GM12878 (cell line): ENCODE results near the gene MPHOSPH8. TPM values are rescaled to one million over a fixed set of nuclear protein-coding genes. Genes with fewer than 3 reads are reported as not detected.

Experiments used
- ATAC-seq: fragments of 200-7000 bp; cut with Tn5 transposase; 3 replicates; pipeline ENCODE4 v1.9.1; 2020; ENCODE audit warnings: mild to moderate bottlenecking, moderate library complexity
- BruUV-seq: library from RNA; stranded (reverse); fragments of 400-500 nt; replicated peaks from 2 replicates; lab custom pipeline; 2021; lab: Mats Ljungman, UMichigan
- CTCF ChIA-PET: fragments of 300-600 bp; sonication (Branson Sonifier 250); formaldehyde crosslinking; extraction: SDS; loops from one replicate; lab custom pipeline; 2021; ENCODE audit warnings: inconsistent platforms; lab: Yijun Ruan, JAX
- POLR2A ChIA-PET: fragments of 350-600 bp; formaldehyde crosslinking; extraction: SDS; loops from one replicate; lab custom pipeline; 2021; ENCODE audit warnings: inconsistent platforms; lab: Charles Lee
- RAD21 ChIA-PET: fragments of 300-600 bp; sonication (Branson Sonifier 250); formaldehyde crosslinking; loops from one replicate; lab custom pipeline; 2023; ENCODE audit warnings: antibody characterized with exemption; ENCODE audit not compliant: unreplicated experiment; lab: Charles Lee
- SMC1A ChIA-PET: fragments of 300-600 bp; sonication (Branson Sonifier 250); formaldehyde crosslinking; loops from one replicate; lab custom pipeline; 2023; ENCODE audit not compliant: unreplicated experiment, uncharacterized antibody; lab: Charles Lee
- DNase-seq: peaks from one replicate; pipeline ENCODE4 v3.0.0-alpha.2; 2011; ENCODE audit warnings: low read depth, low spot score
- FAIRE-seq: peaks from 3 replicates; lab custom pipeline; 2011; peaks lifted over from hg19 to GRCh38; lab: Jason Lieb, UNC
- H2AFZ ChIP-seq: 2 replicates; pipeline ENCODE4 v1.6.0; 2011; ENCODE audit warnings: low read depth, low read length, control low read depth; ENCODE audit not compliant: control insufficient read depth
- H3K27ac ChIP-seq: 2 replicates; pipeline ENCODE4 v1.5.1; 2011; ENCODE audit warnings: control low read depth; ENCODE audit not compliant: control insufficient read depth, insufficient read depth
- H3K27me3 ChIP-seq, 2 experiments: replicated peaks in 1 of 2; 2 replicates each; pipeline versions ENCODE4 v1.6.0 to v1.6.1; 2011; ENCODE audit warnings: low read length in 1 of 2; ENCODE audit not compliant: control insufficient read depth in 2 of 2, insufficient read depth in 2 of 2
- H3K36me3 ChIP-seq, 2 experiments: 2 replicates each; pipeline ENCODE4 v1.5.1; 2011; ENCODE audit warnings: low read length in 1 of 2; ENCODE audit not compliant: control insufficient read depth in 2 of 2, insufficient read depth in 2 of 2
- H3K4me1 ChIP-seq: 2 replicates; pipeline ENCODE4 v1.6.1; 2011; ENCODE audit warnings: mild to moderate bottlenecking, low read length, moderate library complexity, mixed read lengths; ENCODE audit not compliant: control insufficient read depth, insufficient read depth
- H3K4me2 ChIP-seq: 2 replicates; pipeline ENCODE4 v1.6.0; 2011; ENCODE audit warnings: control low read depth; ENCODE audit not compliant: control insufficient read depth, insufficient read depth
- H3K4me3 ChIP-seq: fragments of 200-600 bp; sonication (generic); 2 replicates; pipeline ENCODE4 v1.5.1; 2016
- H3K79me2 ChIP-seq: 2 replicates; pipeline ENCODE4 v1.6.0; 2011; ENCODE audit warnings: low read length; ENCODE audit not compliant: control insufficient read depth, insufficient read depth
- H3K9ac ChIP-seq: 2 replicates; pipeline ENCODE4 v1.8.0; 2011; ENCODE audit warnings: low read length, control low read depth, mixed read lengths; ENCODE audit not compliant: control insufficient read depth, insufficient read depth
- H3K9me3 ChIP-seq: replicated peaks from 3 replicates; pipeline ENCODE4 v1.5.1; 2011; ENCODE audit warnings: mild to moderate bottlenecking, low read length; ENCODE audit not compliant: control insufficient read depth, insufficient read depth
- H4K20me1 ChIP-seq: 2 replicates; pipeline ENCODE4 v1.6.0; 2011; ENCODE audit not compliant: control insufficient read depth, insufficient read depth
- BRCA1 ChIP-seq: IDR thresholded peaks from 2 replicates; pipeline ENCODE4 v1.6.1; 2011; ENCODE audit warnings: low read depth, low read length, improper control_type of control experiment
- HDAC2 ChIP-seq: fragments of 200-600 bp; sonication (generic); IDR thresholded peaks from 2 replicates; pipeline ENCODE4 v1.6.1; 2017
- HDAC6 ChIP-seq: fragments of 200-600 bp; sonication (generic); IDR thresholded peaks from one replicate; pipeline ENCODE4 v1.8.0; 2017; ENCODE audit warnings: antibody characterized with exemption; ENCODE audit not compliant: unreplicated experiment
- IKZF2 ChIP-seq, 2 experiments: fragments of 450-650 bp; IDR thresholded peaks; 2 replicates each; pipeline ENCODE4 v1.6.1; 2017; ENCODE audit warnings: mild to moderate bottlenecking in 2 of 2, moderate library complexity in 2 of 2
- MTA3 ChIP-seq: IDR thresholded peaks from 2 replicates; pipeline ENCODE4 v1.6.1; 2012; ENCODE audit warnings: low read length, inconsistent platforms, borderline replicate concordance
- NFYA ChIP-seq: IDR thresholded peaks from 2 replicates; pipeline ENCODE4 v1.6.1; 2011; ENCODE audit warnings: low read depth, mild to moderate bottlenecking, low read length, improper control_type of control experiment, borderline replicate concordance
- NR2F1 ChIP-seq: fragments of 450-650 bp; conservative IDR thresholded peaks from 2 replicates; pipeline ENCODE4 v1.6.1; 2017; ENCODE audit warnings: mild to moderate bottlenecking
- POU2F2 ChIP-seq: IDR thresholded peaks from 3 replicates; pipeline ENCODE4 v1.6.1; 2011; ENCODE audit warnings: low read depth, mild to moderate bottlenecking, low read length, borderline replicate concordance
- RB1 ChIP-seq: fragments of 450-650 bp; formaldehyde crosslinking; IDR thresholded peaks from 2 replicates; pipeline ENCODE4 v1.6.1; 2017; ENCODE audit warnings: mild to moderate bottlenecking, borderline replicate concordance
- SIX5 ChIP-seq: IDR thresholded peaks from 2 replicates; pipeline ENCODE4 v1.6.1; 2011; ENCODE audit warnings: mild to moderate bottlenecking, low read depth, low read length, moderate library complexity; ENCODE audit not compliant: severe bottlenecking
- ZZZ3 ChIP-seq: IDR thresholded peaks from 2 replicates; pipeline ENCODE4 v1.6.1; 2011; ENCODE audit warnings: low read depth; ENCODE audit not compliant: control insufficient read depth, insufficient read length
- WGBS: methylation state at CpG from one replicate; pipeline ENCODE4 v1.1.6; 2016; ENCODE audit warnings: low lambda C conversion rate; ENCODE audit not compliant: insufficient replicate concordance, insufficient coverage; ENCODE audit errors: missing lambda C conversion rate; 5-methylcytosine and 5-hydroxymethylcytosine counted together
- in situ Hi-C: fragments of 300-500 bp; cut with MboI; formaldehyde crosslinking; loops from 9 replicates; pipeline ENCODE4 v1.14.3; 2018; ENCODE audit warnings: mixed read lengths
- intact Hi-C: fragments of 100-400 bp; cut with micrococcal nuclease; formaldehyde crosslinking; loops from one replicate; pipeline ENCODE4 v1.14.2; 2022; ENCODE audit not compliant: unreplicated experiment
- polyA plus RNA-seq, 11 experiments: library from polyadenylated mRNA; depleted of rRNA in 4 of 11; unstranded in 6 of 11; stranded (reverse) in 5 of 11; fragments of >200 nt; fragmentation: Nextera tagmentation in 4 of 11; fragmentation: Illumina TruSeq in 1 of 11; extraction: Ambion mirVana in 4 of 11; extraction: Trizol in 1 of 11; gene quantifications; 1 replicate in 1 of 11; 2 replicates in 10 of 11; pipeline versions ENCODE4 v1.2.1 to v1.2.3, GENCODE V29; 2011 to 2016; ENCODE audit warnings: inconsistent platforms in 2 of 11, missing spikeins in 2 of 11, low read depth in 1 of 11
- total RNA-seq, 4 experiments: library from RNA; depleted of rRNA in 3 of 4; stranded (reverse); fragments of >200 nt in 3 of 4; fragmentation: Illumina TruSeq in 1 of 4; extraction: Trizol in 1 of 4; gene quantifications; 2 replicates each; pipeline versions ENCODE4 v1.2.1 to v1.2.3, GENCODE V29; 2013 to 2021
- TF ChIP-seq, protein P1 (sequence below): fragments of 450-650 bp; formaldehyde crosslinking; IDR thresholded peaks from 2 replicates; pipeline ENCODE4 v1.4.0; 2020; ENCODE audit warnings: mild to moderate bottlenecking, moderate library complexity

Gene MPHOSPH8
- total and polyA plus RNA-seq, 10 of the 15 experiments (the other 5 are each of a cell fraction or from before 2014, with no cell fraction given): 15.9 to 34.9 (median 26.9) TPM

DNA sequence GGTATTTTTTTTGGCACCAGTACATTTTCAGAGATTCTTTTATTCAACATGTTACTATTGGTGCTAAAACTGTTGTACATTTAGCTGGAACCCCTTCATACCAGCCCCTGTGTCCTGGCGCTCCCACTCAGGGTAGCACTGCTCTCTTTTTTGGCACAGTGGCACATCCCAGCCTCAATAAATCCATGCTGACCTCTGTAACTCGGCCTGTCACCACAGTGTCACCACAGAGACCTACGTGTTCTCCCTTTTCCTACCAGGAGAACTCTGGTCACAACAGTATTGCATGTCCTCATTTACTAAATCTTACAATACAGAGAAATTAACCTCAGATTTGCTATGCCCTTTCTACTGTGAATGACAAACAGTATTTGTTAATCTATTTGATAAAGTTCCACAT, 10.2 kb downstream of the MPHOSPH8 start:
- ATAC-seq (no peak), FAIRE-seq (no peak), DNase-seq (no peak)
- no peak overlapping the region for H3K9ac ChIP-seq
- intact Hi-C loops: no loop called here
- CTCF ChIA-PET: no interaction called here
- no peak overlapping the region for H3K4me3 ChIP-seq
- no peak for TF ChIP-seq NFYA
- no peaks in the 10 kb centered on the region for H3K9me3 ChIP-seq
- peaks cover 4 to 20% of the 10 kb centered on the region in 2 experiments for H3K36me3 ChIP-seq
- H3K4me1 ChIP-seq: no peaks in the 10 kb centered on the region
- WGBS: 98% methylated on average over 3 of the region's 3 CpGs
- in situ Hi-C loops: no loop called here
- SMC1A ChIA-PET: no interaction called here
- no TSS peak for BruUV-seq
- peaks cover 14% of the 10 kb centered on the region for H3K79me2 ChIP-seq
- POLR2A ChIA-PET: no interaction called here
- no peak overlapping the region for H3K27ac ChIP-seq
- no peak overlapping the region for H3K4me2 ChIP-seq
- H3K27me3 ChIP-seq: no peaks in the 10 kb centered on the region
- RAD21 ChIA-PET: no interaction called here
- no peak overlapping the region for H2AFZ ChIP-seq
- no peaks in the 10 kb centered on the region; the same call in 1 of the 2 replicates for H4K20me1 ChIP-seq

DNA sequence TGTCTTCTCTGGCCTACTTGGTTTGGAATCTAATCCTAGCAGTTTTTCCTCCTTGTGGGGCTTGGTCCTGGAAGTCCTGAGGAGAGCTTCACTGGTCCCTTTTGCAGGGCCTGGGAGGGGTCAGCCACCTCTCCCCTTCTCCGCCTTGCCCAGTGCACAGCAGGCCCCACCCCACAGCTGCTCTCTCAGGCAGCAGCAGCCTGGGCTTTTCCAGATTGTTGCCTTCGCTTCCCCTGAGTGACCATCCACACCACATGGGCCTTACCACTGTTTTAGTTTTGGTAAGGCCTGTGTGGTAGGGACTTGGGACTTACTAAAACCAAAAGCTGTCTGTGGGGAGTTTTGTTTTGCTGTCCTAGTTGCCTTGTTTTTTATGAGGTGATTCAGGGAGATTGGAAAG, 11.5 kb downstream of the MPHOSPH8 start:
- H3K36me3 ChIP-seq: peaks cover 6 to 27% of the 10 kb centered on the region in 2 experiments
- ChIA-PET CTCF (interaction anchor here (0.6 kb wide), 1 partner anchor 16 kb away, joined by 3 read pairs; no protein-coding TSS in a partner anchor), SMC1A (interaction anchor here (0.7 kb wide), 1 partner anchor 76 kb away, joined by 3 read pairs; no protein-coding TSS in a partner anchor), RAD21 (no interaction called here), POLR2A (no interaction called here)
- no peak overlapping the region for H3K4me3 ChIP-seq
- H3K4me1 ChIP-seq: no peaks in the 10 kb centered on the region
- no peak overlapping the region for H3K4me2 ChIP-seq
- H3K9me3 ChIP-seq: no peaks in the 10 kb centered on the region
- BruUV-seq: no TSS peak
- H3K79me2 ChIP-seq: peaks cover 6% of the 10 kb centered on the region
- H2AFZ ChIP-seq: no peak overlapping the region
- no peak overlapping the region for H3K9ac ChIP-seq
- in situ Hi-C loops: no loop called here
- H4K20me1 ChIP-seq: no peaks in the 10 kb centered on the region; the same call in 1 of the 2 replicates
- DNase-seq: no peak
- FAIRE-seq: no peak
- H3K27me3 ChIP-seq: no peaks in the 10 kb centered on the region
- 84% methylated on average over 2 of the region's 2 CpGs for WGBS
- H3K27ac ChIP-seq: no peak overlapping the region
- peak; percentile 85 for ATAC-seq
- intact Hi-C loops: no loop called here
- TF ChIP-seq NR2F1 (no peak), BRCA1 (no peak), RB1 (no peak), ZZZ3 (no peak), IKZF2 (IDR thresholded peaks at IDR 0.05) (no peak), POU2F2 (no peak), HDAC6 (no peak), SIX5 (no peak), MTA3 (no peak), HDAC2 (no peak)
- TF ChIP-seq, protein P1, sequence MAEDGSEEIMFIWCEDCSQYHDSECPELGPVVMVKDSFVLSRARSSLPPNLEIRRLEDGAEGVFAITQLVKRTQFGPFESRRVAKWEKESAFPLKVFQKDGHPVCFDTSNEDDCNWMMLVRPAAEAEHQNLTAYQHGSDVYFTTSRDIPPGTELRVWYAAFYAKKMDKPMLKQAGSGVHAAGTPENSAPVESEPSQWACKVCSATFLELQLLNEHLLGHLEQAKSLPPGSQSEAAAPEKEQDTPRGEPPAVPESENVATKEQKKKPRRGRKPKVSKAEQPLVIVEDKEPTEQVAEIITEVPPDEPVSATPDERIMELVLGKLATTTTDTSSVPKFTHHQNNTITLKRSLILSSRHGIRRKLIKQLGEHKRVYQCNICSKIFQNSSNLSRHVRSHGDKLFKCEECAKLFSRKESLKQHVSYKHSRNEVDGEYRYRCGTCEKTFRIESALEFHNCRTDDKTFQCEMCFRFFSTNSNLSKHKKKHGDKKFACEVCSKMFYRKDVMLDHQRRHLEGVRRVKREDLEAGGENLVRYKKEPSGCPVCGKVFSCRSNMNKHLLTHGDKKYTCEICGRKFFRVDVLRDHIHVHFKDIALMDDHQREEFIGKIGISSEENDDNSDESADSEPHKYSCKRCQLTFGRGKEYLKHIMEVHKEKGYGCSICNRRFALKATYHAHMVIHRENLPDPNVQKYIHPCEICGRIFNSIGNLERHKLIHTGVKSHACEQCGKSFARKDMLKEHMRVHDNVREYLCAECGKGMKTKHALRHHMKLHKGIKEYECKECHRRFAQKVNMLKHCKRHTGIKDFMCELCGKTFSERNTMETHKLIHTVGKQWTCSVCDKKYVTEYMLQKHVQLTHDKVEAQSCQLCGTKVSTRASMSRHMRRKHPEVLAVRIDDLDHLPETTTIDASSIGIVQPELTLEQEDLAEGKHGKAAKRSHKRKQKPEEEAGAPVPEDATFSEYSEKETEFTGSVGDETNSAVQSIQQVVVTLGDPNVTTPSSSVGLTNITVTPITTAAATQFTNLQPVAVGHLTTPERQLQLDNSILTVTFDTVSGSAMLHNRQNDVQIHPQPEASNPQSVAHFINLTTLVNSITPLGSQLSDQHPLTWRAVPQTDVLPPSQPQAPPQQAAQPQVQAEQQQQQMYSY (CRISPR knock-in tag): no peak
